Sigmoid colon (tissue), 7 donors: ENCODE results near the gene CDC42EP3. TPM values are rescaled to one million over a fixed set of nuclear protein-coding genes. Genes with fewer than 3 reads are reported as not detected.

Experiments
- DNase-seq: peaks from one replicate; pipeline ENCODE4 v3.0.0-alpha.2; 2019
- H3K27ac ChIP-seq, 4 donors: fragments of 200-600 bp; sonication (generic); one replicate each; pipeline ENCODE4 v1.5.1; 2016 to 2019; ENCODE audit warnings: mild to moderate bottlenecking in 1 of 4
- H3K27me3 ChIP-seq, 3 donors: fragments of 200-600 bp; sonication (generic); one replicate each; pipeline ENCODE4 v1.5.1; 2019; ENCODE audit warnings: mild to moderate bottlenecking in 1 of 3
- H3K36me3 ChIP-seq, 4 donors: fragments of 200-600 bp; sonication (generic); one replicate each; pipeline ENCODE4 v1.5.1; 2016 to 2019
- H3K4me1 ChIP-seq, 4 donors: fragments of 200-600 bp; sonication (generic); one replicate each; pipeline ENCODE4 v1.5.1; 2017 to 2019
- H3K4me3 ChIP-seq, 4 donors: fragments of 200-600 bp; sonication (generic); one replicate each; pipeline ENCODE4 v1.5.1; 2017 to 2019; ENCODE audit warnings: mild to moderate bottlenecking in 2 of 4, moderate library complexity in 1 of 4
- H3K9me3 ChIP-seq, 4 donors: fragments of 200-600 bp in 3 of 4; sonication (generic) in 3 of 4; one replicate each; pipeline versions ENCODE4 v1.5.1 to v1.6.1; 2013 to 2019
- CTCF ChIP-seq, 4 experiments: fragments of 450-650 bp in 3 of 4; fragments of 200-600 bp in 1 of 4; IDR thresholded peaks; one replicate each; pipeline ENCODE4 v1.5.1; 2016 to 2019; ENCODE audit warnings: antibody characterized with exemption in 4 of 4, mild to moderate bottlenecking in 3 of 4, moderate library complexity in 2 of 4
- EP300 ChIP-seq, 4 donors: sonication (generic); formaldehyde crosslinking; IDR thresholded peaks; one replicate each; pipeline ENCODE4 v1.6.1; 2017; ENCODE audit warnings: antibody characterized with exemption in 4 of 4
- POLR2A ChIP-seq, 2 donors: fragments of 450-650 bp; IDR thresholded peaks; one replicate each; pipeline ENCODE4 v1.6.1; 2016; ENCODE audit warnings: antibody characterized with exemption in 2 of 2, mild to moderate bottlenecking in 2 of 2, moderate library complexity in 2 of 2
- POLR2AphosphoS5 ChIP-seq, 4 donors: sonication (generic); formaldehyde crosslinking; IDR thresholded peaks; one replicate each; pipeline ENCODE4 v1.6.1; 2017; ENCODE audit warnings: antibody characterized with exemption in 4 of 4
- WGBS, 2 donors: extraction: QIAGEN DNeasy Blood & Tissue Kit; methylation state at CpG; one replicate each; pipeline ENCODE4 v1.1.7; 2013; 5-methylcytosine and 5-hydroxymethylcytosine counted together
- intact Hi-C: fragments of 100-400 bp; cut with DNase I; formaldehyde crosslinking; loops from one replicate; pipeline ENCODE4 v1.15.1; 2023
- polyA plus RNA-seq, 3 donors: library from polyadenylated mRNA; stranded (reverse); fragments of 200-250 nt; gene quantifications; one replicate each; pipeline ENCODE4 v1.2.3, GENCODE V29; 2013
- total RNA-seq, 4 donors: library from RNA; depleted of rRNA; stranded (reverse); fragments of >200 nt; gene quantifications; one replicate each; pipeline ENCODE4 v1.1.0, GENCODE V29; 2016
- donor health status: healthy with polysubstance abuse.
- donor health status: Bipolar disorder and iron deficiency.
- donor health status: healthy.

CDC42EP3 gene
- total and polyA plus RNA-seq, 7 donors, result 10.9 to 84.5 (median 41.1) TPM

- WGBS, 2 donors, result 52 to 80% methylated on average over 2 of the region's 2 CpGs
- H3K9me3 ChIP-seq, result no peaks in the 10 kb centered on the region
- intact Hi-C loops, result no loop called here
- no peak for DNase-seq
- H3K4me3 ChIP-seq, result no peak overlapping the region
- TF ChIP-seq CTCF (IDR thresholded peaks at IDR 0.05), result no peak
- no peak for TF ChIP-seq POLR2AphosphoS5 (IDR thresholded peaks at IDR 0.05)
- no peak for TF ChIP-seq EP300 (IDR thresholded peaks at IDR 0.05)
- no peak for TF ChIP-seq POLR2A (IDR thresholded peaks at IDR 0.05)
- H3K36me3 ChIP-seq, result peaks cover 0 to 1% (median 0%) of the 10 kb centered on the region in 4 donors
- H3K27ac ChIP-seq, result peak overlapping the region in 2 of 4 donors; percentile 8 to 29
- peaks cover 0 to 32% (median 24%) of the 10 kb centered on the region in 4 donors for H3K4me1 ChIP-seq
- no peaks in the 10 kb centered on the region for H3K27me3 ChIP-seq
These were observed 33.5 kb downstream of the CDC42EP3 start for GRCh38 chr2:37637985-37638384.

GRCh38 chr2:37637190-37637860 is 34.1 kb downstream of the CDC42EP3 start:
- no peaks in the 10 kb centered on the region for H3K27me3 ChIP-seq
- peak overlapping the region in 1 of 4 donors; percentile 16 for H3K27ac ChIP-seq
- H3K4me1 ChIP-seq, result peaks cover 0 to 25% (median 19%) of the 10 kb centered on the region in 4 donors
- H3K4me3 ChIP-seq, result no peak overlapping the region
- WGBS, 2 donors, result 73 to 81% methylated on average over 5 of the region's 5 CpGs
- intact Hi-C loops, result no loop called here
- no peaks in the 10 kb centered on the region for H3K36me3 ChIP-seq
- no peak for DNase-seq
- TF ChIP-seq POLR2AphosphoS5 (IDR thresholded peaks at IDR 0.05) (no peak), EP300 (IDR thresholded peaks at IDR 0.05) (no peak), POLR2A (IDR thresholded peaks at IDR 0.05) (no peak), CTCF (IDR thresholded peaks at IDR 0.05) (no peak)
- no peaks in the 10 kb centered on the region for H3K9me3 ChIP-seq

DNA sequence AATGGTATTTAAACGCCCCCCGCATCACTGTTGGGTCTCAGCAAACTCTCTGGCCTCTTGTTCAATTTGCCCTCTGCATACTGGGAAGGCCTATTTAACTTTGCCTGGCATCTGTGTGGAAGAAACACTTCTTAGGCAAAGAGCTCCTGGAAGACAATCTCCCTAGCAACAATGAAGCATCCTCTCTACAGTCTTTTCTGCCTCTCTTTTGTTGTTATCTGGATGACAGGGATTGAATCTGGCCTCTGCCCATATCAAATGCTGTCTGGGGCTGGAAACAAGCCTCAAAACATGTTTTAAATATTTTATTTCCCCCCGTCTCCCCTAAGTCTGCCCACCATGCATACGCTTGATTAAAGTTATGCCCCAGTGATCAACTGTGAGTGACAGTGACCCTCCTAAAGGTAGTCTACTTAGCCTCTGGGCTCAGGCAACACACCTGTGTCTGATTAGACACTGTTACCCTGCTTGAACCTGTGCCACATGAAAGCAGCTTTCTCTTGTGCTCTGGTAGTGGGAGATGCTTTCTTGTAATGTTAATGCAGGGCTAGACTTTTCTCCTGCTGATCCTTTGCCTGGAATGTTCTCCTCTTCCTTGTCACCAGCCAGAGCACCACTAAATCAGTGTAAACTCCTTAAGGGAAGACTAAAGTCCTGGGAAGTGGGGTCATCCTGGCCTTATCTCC is 34.9 kb downstream of the CDC42EP3 start:
- no peak overlapping the region for H3K4me3 ChIP-seq
- H3K27me3 ChIP-seq, result no peaks in the 10 kb centered on the region
- intact Hi-C loops, result no loop called here
- no peak for DNase-seq
- no peaks in the 10 kb centered on the region for H3K9me3 ChIP-seq
- peaks cover 0 to 17% (median 12%) of the 10 kb centered on the region in 4 donors for H3K4me1 ChIP-seq
- 79 to 91% methylated on average over 4 of the region's 4 CpGs for WGBS, 2 donors
- H3K36me3 ChIP-seq, result no peaks in the 10 kb centered on the region
- H3K27ac ChIP-seq, result peak overlapping the region in 1 of 4 donors; percentile 16
- TF ChIP-seq EP300 (IDR thresholded peaks at IDR 0.05) (no peak), POLR2AphosphoS5 (IDR thresholded peaks at IDR 0.05) (no peak), POLR2A (IDR thresholded peaks at IDR 0.05) (no peak), CTCF (IDR thresholded peaks at IDR 0.05) (no peak)

DNA sequence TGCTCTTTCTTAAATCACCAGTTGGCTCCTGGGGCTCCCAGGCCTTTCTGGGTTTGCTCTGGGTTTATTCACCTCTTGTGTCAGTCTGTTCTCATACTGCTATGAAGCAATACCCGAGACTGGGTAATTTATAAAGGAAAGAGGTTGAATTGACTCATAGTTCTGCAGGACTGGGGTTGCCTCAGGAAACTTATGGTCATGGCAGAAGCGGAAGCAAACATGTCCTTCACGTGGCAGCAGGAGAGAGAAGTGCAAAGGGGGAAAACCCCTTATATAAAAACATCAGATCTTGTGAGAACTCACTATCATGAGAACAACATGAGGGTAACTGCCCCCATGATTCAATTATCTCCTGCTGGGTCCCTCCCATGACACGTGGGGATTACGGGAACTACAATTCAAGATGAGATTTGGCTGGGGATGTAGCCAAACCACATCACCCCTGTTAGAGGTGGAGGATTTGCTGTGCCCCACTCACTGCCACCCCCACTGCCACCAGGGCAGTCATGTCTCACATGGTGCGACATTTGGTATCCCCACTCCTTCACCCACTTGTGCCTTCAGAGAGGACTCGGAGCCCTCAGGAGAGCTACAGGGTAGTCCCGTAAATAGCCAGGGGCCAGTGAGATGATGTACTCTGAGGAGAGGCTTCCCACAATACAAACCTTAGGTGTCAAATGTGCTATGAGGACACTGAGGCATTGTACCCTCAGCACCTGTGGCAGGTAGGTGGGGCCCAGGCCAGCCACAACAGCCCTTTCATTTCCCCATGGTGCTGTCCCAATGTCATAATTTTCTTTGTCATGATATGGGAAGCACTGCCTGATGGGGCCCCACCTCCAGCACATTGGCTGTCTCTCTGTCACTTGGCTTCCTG is 35.7 kb downstream of the CDC42EP3 start:
- peaks cover 0 to 14% (median 10%) of the 10 kb centered on the region in 4 donors for H3K4me1 ChIP-seq
- H3K9me3 ChIP-seq, result no peaks in the 10 kb centered on the region
- peak overlapping the region in 1 of 4 donors; percentile 33 for H3K27ac ChIP-seq
- H3K4me3 ChIP-seq, result no peak overlapping the region
- TF ChIP-seq CTCF (IDR thresholded peaks at IDR 0.05) (no peak), EP300 (IDR thresholded peaks at IDR 0.05) (peak in 1 of 4 donors; percentile 21), POLR2A (IDR thresholded peaks at IDR 0.05) (no peak), POLR2AphosphoS5 (IDR thresholded peaks at IDR 0.05) (peak in 1 of 4 donors; percentile 43)
- 62 to 84% methylated on average over 8 of the region's 8 CpGs for WGBS, 2 donors
- intact Hi-C loops, result no loop called here
- H3K27me3 ChIP-seq, result no peaks in the 10 kb centered on the region
- H3K36me3 ChIP-seq, result no peaks in the 10 kb centered on the region
- DNase-seq, result no peak
